GM21529 (cell line): ENCODE measurements around the gene MITD1.
A peak's percentile ranks its signal among the peaks of the same experiment; 100 is the strongest.
"Not testable (repeated sequence)": the region's sequence is repeated elsewhere in the genome, so short reads cannot be mapped to it uniquely, and the experiment has no call there.

Source experiments
- ATAC-seq: cut with Tn5 transposase; IDR thresholded peaks from one replicate; pipeline ENCODE4 v1.9.1; 2021; ENCODE audit not compliant: unreplicated experiment

Gene MITD1

DNA sequence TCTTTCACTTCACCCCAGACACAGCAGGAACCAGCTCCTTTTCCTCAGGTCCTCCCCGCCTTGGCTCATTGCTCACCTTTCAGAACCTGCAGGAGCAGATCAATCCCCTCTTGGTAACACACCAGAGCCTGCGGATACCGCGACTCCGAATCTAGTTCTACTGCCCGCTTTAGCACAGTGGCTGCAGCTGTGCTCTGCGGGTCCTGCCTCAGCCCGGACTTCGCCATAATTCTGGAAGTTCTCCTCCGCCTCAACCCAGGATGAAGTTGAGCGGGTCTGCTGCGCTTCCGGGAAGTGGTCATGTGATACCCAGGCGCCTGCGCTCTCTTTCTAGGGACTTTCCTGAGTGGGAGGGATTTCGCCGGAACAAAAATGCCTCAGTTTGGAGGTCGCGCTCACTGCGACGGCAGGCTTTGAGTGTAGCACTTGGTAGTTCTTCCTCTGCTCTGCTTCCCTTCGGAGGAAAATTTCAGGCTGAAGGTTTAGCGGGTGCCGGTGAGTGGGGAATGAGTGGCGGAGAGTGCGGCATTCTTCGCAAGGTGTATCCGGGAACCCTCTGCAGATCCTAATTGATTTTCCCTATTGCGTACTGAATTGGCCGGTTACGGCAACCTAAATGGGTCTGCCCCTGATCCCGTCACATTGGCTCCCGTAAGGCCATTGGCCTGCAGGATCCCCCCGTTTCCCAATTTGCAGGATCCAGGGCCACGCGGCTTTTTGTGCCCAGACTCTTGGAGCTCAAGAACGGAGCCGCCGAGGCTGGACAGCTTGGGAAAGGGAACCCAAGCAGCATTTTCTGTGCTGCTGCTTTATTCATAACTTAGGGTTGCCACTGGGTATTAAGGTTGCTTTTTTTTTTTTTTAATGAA is at the start of gene MITD1, which contains the start of gene MRPL30:
Gene MITD1, minus strand, starts transcription at position 304 of the 869 bp plus-strand sequence. Its CDS starts 77 bp downstream, at position 227.
Gene MRPL30, plus strand, starts transcription at position 430 of the 869 bp plus-strand sequence. CDS start 5,020 bp downstream, outside the sequence.
- ATAC-seq: peak; percentile 95

DNA sequence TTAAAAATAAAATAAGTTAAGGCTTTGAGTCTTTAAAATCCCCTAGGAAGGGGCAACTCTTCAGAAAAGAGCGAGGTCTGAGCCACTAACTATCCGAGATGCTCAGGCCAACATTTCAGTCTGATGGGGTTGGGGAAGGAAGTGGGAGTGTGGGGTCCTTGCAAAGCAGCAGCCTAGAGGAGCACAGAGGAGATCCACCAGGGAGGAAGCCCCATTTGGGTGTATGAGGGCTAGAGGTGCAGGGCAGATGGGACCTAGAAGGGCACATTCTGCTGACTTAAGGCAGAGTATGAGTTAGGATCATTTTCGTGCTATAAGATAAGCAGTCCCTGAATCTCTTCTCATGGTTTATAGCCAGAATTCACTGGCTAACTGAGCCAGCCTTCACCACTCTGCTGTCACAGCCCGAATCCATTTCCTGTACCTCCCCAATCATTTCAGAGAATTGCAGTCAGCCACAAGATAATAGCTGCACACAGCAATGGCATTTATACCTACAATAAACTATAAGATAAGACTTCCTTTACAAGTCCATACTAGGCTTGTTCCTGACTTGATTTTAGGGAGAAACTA is 37.2 kb upstream of the MITD1 start:
- ATAC-seq: no peak

DNA sequence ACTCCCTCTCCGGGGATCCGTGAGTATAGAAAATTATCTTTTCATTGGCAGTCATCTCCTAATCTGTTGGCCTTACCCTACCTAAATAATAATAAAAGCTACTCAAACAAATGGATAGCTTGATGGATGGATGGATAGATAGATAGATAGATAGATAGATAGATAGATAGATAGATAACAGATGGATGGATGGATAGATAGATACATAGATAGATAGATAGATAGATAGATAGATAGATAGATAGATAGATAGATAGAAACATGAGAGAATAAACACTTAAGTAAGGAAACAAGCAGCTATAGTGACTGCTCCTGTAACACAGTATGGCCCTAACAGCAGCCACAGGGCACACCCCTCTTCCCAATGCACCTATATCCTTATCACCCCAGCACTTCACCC is 35.2 kb upstream of the MITD1 start:
- ATAC-seq: no peak

DNA sequence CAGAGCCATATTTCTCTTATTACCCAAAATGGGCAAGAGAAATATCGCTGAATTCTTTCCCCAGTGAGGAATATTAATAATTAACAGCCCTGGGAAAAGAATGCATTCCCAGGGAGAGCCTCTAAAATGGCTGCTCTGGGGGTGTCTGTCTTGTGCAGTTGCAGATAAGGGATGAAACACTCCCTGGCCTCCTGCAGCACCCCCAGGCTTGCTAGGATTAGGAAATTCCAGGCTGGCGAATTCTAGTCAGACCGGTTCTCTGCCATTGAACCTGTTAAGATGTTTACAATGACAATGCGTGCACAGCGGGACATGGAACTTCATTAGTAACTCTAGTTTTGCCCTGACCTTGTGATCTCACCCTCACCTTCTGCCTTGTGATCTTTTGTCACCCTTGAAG is 24.6 kb upstream of the MITD1 start:
- no peak for ATAC-seq

DNA sequence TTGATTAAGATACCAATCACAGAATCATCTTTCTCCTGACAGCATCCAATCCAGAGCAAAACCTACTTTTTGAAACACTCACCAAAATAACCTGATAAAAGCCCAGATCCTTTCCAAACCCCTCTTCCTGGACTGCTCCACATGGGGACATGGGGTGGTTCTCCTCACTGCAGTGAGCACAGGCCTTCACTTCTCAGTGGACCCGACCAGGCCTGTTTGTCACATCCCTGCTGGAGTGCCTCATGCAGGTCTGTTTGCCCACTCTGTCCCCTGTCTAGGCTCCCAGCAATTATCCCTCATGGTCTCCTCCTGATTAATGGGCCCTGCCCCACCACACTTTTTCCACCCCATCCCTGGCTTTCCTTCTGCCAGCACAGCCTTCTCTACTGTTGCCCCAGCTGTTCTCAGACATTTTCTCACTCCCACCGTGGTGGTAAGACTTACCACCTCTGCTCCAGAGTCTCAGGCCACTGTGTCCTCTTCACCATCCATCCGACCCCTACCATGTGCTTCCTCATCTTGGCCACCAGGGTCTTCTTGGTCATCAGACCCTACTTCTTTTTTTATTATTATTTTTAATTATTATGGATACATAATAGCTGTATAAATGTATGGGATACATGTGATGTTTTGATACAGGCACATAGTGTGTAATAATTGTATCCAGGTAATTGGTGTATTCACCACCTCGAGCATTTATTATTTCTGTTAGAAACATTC is 21.3 kb upstream of the MITD1 start:
- no peak for ATAC-seq

DNA sequence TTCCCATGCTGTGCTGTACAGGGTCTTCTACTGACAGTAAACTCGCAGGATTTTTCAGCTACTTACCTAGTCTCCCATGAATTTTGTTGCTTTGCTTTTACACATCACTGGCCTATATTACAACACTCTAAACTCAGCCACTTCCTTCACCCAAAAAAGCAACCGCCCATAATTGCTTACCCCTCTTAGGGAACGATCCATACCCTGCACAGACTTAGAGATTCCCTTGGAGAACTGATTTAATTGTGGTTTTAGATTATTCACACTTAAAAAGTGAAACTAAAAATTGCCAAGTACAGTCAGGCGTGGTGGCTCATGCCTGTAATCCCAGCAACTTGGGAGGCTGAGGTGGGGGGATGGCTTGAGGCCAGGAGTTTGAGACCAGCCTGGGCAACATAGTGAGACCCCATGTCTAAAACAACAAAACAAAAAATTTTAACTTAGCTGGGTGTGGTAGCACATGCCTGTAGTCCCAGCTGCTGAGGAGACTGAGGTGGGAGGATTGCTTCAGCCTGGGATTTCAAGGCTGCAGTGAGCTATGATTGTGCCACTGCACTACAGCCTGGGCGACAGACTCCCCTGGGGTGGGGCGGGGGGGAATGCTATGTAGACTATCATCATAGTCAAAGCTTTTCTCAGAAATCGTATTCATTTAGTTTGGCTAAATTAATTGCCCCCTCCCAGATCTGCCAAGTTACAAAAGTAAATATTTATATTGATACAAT is 19.4 kb upstream of the MITD1 start:
- ATAC-seq: no peak

DNA sequence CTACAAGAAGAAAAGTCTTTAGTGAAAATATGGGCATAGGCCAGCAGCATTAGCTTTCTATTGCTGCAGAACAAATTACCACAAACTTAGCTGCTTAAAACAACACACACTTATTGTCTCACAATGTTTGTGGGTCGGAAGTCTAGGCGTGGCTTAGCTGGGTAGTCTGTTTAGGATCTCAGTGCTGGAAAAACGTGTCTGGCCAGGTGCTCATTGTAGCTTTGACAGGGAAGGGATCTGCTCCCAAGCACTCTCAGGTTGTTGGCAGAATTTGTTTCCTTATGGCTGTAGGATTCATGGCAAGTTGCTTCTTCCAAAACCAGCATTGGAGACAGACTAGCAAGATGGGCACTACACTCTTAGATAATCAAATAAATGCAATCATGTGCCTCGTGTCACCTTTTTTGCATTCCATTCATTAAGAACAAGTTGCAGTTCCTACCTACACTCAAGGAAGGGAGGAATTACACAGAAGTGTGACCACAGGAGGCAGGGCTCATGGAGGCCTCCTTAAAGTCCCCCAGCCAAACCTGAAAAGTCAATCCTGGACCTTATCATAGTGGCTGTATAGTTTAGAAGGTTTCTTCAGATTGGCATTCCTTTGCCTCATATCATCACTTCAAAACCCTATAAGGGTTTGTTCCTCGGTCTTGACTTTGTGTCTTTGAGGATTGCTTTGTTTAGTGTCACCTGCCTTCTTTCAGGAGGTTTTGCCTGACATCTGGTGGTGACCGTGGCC is 17.4 kb upstream of the MITD1 start:
- no peak for ATAC-seq

DNA sequence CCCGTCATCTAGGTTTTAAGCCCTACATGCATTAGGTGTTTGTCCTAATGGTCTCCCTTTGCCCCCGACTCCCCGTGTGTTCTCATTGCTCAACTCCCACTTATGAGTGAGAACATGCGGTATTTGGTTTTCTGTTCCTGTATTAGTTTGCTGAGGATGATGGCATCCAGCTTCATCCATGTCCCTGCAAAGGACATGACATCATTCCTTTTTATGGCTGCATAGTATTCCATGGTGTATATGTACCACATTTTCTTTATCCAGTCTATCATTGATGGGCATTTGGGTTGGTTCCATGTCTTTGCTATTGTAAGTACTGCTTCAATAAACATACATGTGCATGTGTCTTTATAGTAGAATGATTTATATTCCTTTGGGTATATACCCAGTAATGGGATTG is 11.5 kb upstream of the MITD1 start:
- not testable (repeated sequence) for ATAC-seq

DNA sequence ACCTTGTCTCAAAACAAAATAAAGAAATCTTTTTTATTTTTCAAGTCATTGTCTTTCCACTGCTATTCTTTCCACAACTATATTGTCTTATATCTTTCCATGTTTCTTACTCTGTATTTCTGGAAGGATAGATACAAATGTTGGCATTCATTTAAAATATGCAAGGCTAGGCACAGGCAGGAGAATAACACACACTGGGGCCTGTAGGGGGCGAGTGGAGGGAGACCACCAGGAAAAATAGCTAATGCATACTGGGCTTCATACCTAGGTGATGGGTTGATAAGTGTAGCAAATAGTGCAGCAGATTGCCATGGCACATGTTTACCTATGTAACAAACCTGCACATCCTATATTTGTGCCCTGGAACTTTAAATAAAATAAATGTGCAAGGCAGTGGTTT is 9.7 kb upstream of the MITD1 start:
- ATAC-seq: no peak

DNA sequence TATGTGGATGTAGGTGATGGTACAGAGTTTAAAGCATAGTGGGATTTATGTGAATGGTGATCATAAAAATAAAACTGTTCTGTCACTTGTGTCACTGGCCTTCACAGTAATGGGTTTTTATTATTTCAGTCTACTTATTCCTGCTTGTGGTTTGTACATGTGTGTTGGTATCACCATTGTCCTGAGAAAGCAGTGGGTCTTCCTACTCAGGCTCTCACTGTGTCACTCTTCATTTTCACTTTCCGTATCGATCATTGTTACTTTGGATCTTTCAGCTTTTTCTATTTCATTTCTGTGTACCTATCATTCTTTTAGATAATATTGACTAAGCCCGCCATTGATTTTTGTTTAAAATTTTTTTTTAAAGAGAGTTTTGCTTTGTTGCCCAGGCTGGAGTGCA is 7.5 kb upstream of the MITD1 start:
- no peak for ATAC-seq

DNA sequence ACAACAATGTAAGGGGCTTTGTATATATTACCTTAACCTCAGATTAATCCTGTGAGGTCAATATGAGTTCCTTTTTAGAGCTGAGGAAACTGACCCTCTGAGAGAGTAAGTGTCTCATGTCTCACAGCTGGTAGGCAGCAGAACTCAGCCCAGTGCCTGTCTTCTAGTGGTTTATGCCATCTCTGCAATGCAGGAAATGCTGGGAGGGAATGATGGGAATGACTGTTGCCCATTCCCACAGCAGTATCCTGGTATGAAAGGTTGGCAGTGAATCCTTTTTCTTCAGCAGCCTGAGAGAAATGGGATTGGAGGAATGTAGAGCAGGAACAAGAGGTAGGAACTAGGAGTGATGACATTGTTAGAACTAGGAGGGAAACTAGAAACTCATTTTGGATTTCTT is 6.2 kb upstream of the MITD1 start:
- ATAC-seq: no peak

DNA sequence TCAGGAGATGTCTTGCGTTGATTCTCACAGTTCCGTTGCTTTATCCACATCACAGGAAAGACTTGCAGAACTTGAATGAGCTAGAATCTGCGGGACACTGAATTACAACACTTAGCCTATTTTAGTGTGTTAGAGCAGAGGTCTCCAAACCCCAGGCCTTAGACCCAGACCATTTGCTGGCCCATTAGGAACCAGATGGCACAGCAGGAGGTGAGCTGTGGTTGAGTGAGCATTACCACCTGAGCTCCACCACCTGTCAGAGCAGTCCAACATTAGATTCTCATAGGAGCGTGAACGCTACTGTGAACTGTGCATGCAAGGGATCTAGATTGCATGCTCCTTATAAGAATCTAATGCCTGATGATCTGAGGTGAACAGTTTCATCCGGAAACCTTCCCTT is 4.0 kb upstream of the MITD1 start:
- no peak for ATAC-seq

DNA sequence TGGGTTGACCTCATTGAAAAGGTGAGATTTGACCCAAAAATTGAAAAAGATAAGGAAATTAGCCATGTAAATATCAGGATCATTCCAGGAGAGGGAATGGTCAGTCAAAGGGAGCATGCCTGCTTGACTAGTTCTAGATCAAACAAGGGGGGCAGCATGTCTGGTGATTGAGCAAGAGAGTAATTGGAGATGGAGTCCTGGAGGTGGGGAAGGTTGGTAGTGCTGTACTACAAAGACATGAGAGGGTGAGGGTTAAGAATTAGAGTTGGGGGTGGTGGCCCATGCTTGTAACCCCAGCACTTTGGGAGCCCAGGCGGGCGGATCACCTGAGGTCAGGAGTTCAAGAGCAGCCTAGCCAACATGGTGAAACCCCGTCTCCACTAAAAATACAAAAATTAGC is 2.2 kb upstream of the MITD1 start:
- no peak for ATAC-seq

DNA sequence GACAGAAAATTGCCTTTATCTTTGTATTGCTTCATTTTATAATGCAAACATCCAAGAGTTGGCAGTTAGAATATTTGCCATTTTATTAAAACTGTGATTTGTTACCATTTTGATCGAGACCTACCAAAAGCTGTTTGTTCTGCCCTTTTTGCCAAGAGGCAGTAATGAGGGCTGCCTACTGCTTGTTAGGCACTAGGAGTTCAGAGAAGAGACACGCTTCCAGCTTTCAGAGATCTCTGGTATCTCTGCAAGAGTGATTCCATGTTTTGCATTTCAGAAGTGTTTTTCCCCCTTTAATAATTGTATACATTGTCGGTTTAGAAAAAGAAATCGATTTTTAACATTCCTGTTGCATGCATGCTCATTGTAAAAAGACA is 754 bp upstream of the MITD1 start:
- ATAC-seq: no peak

DNA sequence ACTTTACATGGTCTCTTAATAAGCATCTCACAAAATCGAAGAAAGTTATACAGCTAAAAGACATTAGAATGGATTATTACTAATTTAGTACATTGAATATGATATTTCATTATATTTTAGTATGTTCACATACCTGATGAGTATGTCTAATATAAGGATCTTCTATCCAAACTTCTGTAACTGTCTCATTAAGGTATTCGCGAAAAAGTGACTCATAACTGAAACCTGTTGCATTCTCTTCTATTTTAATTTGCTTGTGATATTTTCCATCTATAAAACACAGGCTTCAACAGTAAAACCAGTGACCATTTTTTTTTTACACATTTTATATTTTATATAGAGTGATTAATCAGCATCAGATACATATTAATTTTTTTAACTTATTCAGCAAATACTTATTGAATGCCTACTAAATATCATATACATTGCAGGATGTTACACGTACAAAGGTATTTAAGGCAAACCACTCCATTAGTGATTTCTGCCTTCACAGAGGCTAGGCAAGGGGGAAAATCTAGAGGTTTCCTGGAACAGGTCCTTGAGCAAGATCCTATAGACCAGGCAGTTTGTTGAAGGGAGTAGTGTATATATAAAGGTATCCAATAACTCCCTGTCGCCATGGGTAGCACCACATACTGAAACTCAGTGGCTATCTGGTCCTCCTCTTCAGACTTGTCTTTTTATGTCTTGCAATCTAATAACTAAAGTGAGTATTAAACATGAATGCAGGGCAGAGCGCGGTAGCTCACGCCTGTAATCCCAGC is 9.3 kb downstream of the MITD1 start:
- no peak for ATAC-seq

DNA sequence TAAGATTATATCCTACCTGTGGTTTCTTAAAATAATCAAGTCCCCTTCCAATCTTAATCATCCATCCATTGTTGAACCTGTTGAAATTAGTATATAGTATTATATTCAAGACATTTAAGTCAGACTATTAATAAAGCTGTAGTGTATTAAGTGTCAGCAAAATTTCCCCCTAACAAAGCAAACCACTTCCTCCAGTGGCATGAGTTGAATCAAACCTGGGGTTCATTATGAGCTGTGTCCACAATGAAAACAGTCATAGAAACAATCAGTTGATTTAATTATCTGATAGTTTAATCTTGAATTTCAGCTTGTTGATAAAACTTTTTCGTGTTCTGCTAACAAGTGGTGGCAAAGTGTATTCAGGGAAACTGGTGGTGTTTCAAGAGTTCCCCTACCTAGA is 11.3 kb downstream of the MITD1 start:
- ATAC-seq: no peak

DNA sequence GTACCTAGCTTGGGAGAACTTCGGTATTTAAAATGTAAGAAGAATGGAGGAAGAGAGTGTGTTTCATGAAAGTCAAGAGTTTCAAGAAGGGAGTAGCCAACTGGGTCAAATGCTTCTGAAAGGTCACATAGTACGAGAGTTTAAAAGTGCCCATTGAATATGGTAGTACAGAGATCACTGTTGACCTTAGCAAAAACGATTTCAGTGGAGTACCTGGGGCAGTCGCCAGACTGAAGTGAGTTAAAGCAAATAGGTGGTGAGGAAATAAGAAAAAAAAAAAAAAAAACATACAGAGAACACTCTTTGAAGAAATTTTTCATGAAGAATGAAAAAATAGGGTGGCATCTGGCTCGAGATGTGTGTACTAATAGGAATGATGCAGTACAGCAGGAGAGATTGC is 14.6 kb downstream of the MITD1 start:
- ATAC-seq: no peak

DNA sequence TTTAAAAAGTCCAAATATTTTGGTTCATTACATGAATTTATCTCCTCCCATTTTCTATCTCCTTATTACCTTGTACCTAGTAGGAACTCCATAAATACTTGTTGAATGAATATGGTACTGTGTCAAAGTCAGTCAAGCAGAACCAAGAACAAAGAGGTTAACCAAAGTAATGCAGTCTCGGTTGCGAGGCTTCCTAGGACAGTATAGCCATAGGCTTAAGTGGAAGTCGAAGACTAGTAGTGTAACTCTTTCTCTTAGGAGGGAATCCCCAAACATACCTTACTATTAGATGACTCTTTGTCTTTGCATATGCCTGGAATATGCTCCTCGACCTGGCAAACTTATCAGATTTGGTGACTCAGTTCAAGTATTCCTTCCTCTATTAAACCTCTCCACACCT is 21.3 kb downstream of the MITD1 start:
- no peak for ATAC-seq

DNA sequence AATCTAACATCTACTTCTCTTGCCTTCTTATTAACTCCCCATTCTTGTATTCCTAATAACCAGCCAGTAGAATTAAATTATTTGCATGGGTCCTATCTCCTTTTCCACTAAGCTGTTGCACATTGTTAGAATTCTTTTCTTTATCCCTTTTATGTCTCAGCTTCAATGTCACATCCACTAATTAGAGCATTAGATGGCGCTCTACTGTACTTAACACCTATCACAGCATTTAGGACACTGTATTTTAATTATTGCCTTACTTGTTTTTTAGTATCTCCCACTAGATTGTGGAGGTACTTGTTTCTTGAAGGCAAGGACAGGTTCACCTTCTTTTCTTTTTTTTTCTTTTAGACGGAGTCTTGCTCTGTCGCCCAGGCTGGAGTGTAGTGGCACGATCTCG is 22.3 kb downstream of the MITD1 start:
- no peak for ATAC-seq

DNA sequence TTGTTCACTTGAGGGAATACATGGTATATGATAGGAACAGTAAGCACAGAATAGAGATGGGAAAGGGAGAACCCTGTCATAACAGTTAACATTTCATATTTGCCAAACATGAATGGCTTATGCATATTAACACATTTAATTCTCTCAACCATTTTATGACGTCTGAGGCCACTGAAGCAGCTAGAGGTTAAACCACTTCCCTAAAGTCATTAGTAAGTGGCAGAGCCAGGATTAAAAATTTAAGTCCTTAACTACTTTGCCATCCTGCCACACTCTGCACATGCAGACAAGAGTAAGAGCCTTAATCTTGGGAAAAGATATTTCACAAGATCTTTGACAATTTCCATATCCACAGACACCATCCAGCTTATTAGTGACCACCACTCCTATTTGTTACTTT is 24.0 kb downstream of the MITD1 start:
- ATAC-seq: no peak
